C4-2B (cell line): ENCODE results near the gene ADARB2.

ENCODE experiments used
- H3K27ac ChIP-seq: fragments of 450-650 bp; 2 replicates; pipeline ENCODE4 v1.5.1; 2017
- CTCF ChIP-seq: fragments of 450-650 bp; conservative IDR thresholded peaks from 2 replicates; pipeline ENCODE4 v1.5.1; 2017; ENCODE audit warnings: mild to moderate bottlenecking
- ZFX ChIP-seq: fragments of 450-650 bp; IDR thresholded peaks from 2 replicates; pipeline ENCODE4 v1.6.1; 2017

ADARB2 gene

DNA sequence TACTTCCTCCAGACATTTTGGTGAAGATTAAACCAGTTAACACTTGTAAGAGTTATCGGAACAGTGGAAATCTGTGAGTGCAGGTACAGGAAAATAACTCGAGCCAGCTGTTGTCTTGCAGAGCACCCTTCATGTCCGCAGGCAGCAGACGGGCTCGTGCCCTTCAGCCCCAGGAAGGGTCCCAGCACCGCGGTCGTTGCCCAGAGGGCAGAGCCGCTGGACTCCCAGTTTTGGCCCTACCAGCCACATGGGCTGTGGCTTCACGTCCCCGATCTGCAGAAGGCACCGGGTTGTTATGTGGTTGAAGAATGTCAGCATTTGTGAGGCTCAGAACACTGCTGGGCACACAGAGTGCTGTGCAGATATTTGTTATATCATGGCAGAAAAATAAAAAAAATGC lies 7.2 kb upstream of the ADARB2 start:
- TF ChIP-seq CTCF = no peak
- no peak for TF ChIP-seq ZFX

GRCh38 chr10:1743141-1743540 lies 5.8 kb upstream of the ADARB2 start:
- H3K27ac ChIP-seq = no peak overlapping the region
- no peak for TF ChIP-seq CTCF
- TF ChIP-seq ZFX = no peak

More for the DNA sequence above, 7.2 kb upstream of the ADARB2 start:
- no peak overlapping the region for H3K27ac ChIP-seq

DNA sequence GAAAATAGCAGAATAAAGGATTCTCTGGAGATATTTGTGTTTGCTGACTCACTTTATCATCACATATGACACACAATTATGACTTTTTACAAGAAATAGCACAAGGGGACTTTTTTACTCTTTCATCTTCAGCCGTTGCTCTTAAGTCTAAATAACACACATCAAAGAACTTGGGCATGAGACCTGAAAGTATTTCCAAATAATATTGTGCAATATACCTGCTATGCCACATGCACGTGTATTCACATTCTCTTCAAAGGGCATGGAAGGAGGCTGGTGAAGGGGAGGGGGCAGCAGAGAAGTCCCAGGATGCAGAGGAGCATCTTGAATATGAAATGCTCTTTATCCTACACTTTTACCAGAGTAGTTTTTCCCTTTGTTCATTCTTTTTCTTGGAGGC lies 4.1 kb upstream of the ADARB2 start:
- TF ChIP-seq CTCF (no peak), ZFX (no peak)
- no peak overlapping the region for H3K27ac ChIP-seq

DNA sequence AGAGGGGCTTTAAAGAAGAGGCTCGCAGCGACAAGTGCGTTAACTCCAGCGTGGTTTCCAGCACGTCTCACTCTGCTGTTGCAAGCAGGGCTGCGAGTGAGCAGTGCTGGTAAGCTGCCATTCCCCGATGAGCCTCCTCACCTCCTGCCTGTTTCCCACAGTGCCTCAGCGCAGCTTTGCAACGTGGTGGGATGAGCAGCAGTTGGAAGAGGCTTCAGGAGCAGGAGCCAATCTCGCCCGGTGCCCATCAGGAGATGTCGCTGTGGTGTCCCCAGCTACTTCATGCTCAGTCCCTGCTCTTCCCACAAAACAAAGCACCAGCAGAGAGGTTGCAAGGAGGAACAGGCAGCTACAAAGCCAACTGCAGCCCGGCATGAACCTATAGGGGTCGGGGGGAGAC lies 2.4 kb upstream of the ADARB2 start:
- no peak for TF ChIP-seq ZFX
- no peak for TF ChIP-seq CTCF

GRCh38 chr10:1738950-1739349 lies 1.6 kb upstream of the ADARB2 start:
- H3K27ac ChIP-seq = no peak overlapping the region
- TF ChIP-seq ZFX (no peak), CTCF (no peak)

More for the DNA sequence above, 2.4 kb upstream of the ADARB2 start:
- H3K27ac ChIP-seq = no peak overlapping the region

GRCh38 chr10:1736972-1737221 lies 428 bp downstream of the ADARB2 start:
- no peak overlapping the region for H3K27ac ChIP-seq
- TF ChIP-seq CTCF (no peak), ZFX (no peak)

DNA sequence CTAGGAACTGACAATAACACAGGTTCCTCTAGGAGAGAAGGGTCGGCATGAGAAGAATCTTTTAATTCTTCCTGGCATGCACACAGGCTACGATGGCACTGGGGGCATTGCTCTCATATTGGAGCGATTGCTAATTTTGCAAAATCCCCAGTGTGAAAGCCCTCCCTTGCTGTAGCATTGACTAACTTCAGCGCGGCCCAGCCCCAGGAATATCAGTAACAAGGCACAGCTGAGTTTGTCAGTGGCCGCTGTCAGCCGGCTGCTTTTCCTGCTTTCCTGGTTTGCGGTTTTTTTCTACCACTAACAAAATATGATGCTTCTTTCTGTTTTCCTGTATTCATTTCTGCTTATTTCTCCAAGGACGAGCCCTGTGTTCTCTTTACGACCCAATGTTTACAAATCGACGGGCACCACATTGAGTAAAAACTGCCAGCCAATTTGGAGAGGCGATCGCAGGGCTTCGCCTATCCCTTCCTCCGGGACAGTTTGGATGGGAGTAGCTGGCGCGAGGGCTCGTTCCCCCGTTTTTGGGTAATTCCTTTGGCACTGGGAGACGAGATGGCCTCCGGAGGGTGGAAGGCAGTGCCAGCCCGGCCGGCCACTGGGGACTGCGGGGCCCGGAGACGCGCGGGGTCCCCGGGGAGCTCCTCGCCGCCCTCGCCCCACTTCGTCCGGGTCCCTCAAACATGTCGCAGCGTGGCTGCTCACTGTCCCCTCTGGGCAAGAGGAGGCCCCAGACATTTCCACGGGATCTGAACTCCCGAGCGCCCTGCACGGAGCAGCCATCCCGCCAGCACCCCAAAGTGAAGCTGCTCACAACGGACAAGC lies 967 bp downstream of the ADARB2 start:
- no peak overlapping the region for H3K27ac ChIP-seq
- no peak for TF ChIP-seq CTCF
- TF ChIP-seq ZFX = no peak
